ENCODE measurements around the gene STAT4.
A peak's percentile ranks its signal among the peaks of the same experiment; 100 is the strongest.

Gene STAT4

DNA sequence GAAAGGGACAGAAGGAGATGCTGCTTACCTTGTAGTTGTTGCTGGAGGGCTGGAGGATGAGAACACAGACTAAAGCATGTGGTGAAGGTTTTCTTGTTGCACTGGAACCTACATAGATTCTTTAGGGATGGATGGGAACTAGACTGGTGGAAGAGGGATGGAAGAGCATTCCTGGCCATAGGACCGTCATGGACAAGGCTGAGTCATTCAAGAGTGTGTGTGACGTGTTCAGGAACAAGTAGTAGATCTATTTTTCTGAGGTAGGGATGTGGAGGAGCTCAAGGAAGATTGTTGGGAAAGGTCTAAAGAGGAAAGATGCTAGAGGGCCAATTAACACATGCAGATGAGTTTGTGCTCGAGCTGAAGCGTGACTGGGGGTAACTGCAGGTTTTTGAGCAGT is 6.6 kb downstream of the STAT4 start:
- no peak for DNase-seq (ENCODE audit: low read depth)

DNA sequence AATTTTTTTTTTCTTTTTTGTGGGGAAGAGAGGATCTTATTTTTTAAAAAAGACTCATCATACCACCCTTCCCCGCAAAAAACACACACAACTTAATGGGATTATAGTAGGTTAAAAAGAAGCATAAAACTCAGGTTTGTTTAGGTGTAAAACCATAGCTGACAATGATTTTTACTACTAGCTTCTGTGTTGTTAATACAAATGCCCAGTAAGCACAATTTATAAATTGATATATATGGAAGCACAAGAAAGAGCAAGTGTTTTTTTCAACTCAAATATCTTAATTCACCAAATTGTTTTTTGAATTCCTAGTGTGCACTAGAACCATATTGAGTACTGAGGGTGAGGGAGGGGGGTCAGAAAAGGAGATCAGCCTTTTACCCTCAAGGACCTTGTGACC is 7.0 kb downstream of the STAT4 start:
- no peak for DNase-seq (ENCODE audit: low read depth)

DNA sequence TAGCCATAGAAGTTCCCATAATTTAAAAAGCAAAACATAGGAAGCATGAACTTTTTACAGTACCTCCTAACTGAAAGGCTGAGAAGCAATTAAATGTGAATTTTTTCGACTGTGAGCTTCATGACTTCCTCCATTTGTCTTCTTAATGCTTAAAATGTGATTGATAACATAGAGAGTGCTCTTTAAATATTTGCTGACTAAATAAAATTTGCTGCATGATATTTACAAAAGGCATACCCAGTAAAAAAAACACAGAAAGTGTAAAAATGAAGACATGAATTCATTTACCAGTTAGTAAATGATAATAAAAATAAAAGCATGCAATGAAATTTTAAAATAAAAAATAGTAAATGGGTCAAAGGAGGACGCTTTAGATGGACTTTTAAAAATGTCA is 21.9 kb downstream of the STAT4 start:
- no peak for DNase-seq (ENCODE audit: low read depth)

DNA sequence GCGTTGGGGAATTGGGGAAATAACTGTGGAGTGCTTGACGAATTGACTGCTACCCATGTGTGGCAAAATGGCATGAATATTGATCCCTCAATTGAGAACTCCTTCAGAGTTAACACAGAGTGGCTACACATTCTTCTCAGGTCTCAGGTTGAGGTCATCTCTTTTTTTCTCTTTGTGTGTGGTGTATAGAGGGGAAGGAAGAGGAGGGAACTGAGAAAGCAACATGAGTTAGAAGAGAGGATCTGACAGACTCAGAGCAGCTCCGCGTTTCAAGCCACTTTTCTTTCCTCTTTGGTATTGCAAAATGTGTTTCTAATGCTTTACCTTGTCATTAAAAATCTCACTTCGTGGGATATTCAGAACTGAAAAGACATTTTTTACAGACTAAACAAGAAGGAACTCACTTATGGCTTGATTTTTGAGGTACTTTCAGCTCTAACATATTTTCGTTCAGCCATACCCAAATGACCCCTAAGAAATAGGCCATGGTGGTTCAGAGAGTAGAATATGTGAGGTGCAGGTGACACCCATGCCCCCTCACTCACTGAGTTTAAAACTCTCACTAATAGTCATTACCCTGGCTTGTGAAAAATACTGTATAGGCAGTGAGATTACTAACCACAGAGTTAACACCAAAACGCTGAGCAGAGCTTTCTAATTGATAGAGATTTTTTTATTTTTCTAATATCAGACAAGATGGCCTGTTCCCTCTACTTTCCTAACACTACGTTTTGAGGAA is 22.5 kb downstream of the STAT4 start:
- no peak for DNase-seq (ENCODE audit: low read depth)

DNA sequence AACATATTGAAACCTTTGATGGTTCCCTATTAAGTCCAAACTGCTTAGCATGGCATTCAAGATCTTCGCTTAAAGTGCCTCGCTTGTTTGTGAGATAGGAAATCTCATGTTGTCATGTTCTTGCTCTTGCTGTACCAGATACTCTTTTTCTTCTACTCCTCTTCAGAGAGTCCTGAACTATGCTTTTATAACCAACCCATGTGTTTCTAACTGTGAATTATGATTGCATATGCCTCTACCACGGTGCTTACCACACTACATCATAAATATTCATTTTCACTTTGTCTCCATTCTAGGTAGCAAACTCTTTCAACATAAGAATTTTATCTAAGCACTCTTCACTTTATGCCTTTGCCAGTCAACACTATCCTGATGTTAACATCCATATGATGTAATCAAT is 23.6 kb downstream of the STAT4 start:
- no peak for DNase-seq (ENCODE audit: low read depth)

DNA sequence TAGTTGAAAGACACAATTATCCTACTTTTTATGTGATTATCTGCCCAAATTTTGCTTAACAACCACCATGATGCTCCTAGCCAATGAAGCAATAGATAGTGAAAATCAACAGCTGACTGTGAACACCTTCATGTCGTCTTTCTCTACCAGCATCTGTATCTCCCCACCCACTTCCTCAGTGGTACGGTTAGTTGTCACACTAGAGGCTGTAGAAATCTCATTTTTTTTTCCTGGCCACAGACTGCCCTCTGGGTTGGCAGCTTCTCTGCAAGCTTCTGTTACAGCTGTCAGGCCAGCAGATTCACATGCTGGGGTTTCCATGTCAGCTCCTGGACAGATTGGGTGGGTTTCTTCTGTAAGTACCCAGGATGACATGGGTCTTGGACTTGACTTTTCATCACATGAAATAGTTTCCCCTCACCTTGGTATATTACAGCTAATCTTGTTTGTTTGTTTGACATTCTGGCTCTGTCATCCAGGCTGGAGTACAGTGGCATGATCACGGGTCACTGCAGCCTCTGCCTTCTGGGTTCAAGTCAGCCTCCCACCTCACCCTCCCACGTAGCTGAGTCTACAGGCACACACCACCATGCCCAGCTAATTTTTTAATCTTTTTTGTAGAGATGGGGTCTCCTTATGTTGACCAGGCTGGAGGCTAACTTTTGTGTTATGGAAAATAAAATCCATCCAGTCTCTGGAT is 24.3 kb downstream of the STAT4 start:
- no peak for DNase-seq (ENCODE audit: low read depth)

DNA sequence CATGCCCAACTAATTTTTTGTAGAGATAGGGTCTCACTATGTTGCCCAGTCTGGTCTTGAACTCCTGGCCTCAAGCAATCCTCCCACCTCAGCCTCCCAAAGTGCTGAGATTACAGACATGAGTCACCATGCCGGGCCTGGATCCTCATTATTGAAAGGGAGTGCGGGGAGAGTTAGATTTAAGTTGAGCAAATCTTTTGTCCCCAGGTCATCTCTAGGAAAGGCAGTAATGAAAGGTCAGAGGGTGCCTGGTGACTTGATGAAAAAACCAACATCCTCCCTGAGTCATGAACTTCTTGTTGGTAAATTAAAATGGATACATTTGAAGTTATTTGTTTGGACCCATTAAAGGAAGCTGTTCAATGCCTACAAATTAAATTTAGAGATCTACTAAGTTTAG is 25.1 kb downstream of the STAT4 start:
- no peak for DNase-seq (ENCODE audit: low read depth)

DNA sequence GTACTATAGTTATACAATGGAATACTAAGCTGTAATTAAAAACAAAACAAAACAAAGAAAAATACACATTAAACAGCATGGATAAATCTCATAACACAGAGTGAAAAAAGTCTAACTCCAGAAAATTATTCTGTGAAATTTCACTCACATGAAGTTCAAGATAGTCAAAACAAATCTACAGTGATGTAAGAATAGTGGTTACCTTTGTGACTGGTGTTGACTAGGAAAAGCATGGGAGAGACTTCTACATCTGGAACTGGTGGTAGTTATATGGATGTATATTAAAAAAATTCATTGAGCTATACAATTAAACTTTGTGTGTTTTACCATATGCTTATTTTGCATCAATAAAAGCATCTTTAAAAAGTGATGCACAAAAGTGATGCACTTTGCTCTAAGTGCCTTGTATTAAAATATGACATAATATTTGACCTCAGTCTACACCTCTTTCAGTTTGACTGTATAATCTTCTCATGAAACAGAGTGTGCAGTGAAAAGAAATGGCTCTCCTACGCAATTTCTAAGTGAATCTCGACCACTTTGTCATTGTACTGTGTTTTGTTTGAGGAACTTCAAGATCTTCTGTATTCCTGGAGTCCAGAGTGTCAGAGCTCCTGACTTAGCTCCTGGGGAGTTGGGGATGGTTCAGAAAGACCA is 28.0 kb downstream of the STAT4 start:
- no peak for DNase-seq (ENCODE audit: low read depth)

DNA sequence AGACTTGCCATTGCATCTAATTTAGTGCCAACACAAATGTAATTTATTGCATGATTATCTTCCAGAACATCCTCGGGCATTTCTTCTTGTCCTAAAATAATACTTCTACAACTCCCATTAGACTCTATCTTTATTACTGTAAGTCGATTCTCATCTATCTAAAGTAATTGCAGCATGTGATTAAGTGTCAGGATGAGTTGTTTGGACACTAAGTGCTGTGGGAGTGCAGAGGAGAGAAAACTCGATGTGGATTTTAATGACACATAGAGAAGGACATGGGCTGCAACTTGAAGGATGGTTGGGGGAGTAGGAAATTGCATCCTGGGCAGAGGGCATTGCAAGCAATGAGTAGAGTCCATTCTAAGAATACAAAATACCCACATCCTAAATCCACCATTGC is 33.5 kb downstream of the STAT4 start:
- no peak for DNase-seq (ENCODE audit: low read depth)

DNA sequence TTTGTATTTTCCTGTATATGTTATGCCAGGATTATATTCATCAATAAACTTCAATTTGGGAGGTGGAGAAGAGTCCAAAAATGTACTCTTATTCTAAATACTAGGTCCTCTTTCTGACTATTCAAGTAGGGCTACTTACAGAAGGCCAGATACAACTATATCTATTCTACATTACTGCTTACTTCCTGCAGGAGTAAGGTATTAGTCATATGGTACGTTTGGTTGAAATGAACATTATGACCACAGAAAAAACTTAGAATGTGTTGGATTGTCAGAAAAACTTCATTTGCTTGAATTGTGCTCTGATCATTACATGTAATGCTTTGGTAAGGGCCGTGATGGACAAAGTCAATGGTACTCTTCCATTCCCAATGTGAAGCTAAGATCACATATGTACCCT is 35.0 kb downstream of the STAT4 start:
- no peak for DNase-seq (ENCODE audit: low read depth)

DNA sequence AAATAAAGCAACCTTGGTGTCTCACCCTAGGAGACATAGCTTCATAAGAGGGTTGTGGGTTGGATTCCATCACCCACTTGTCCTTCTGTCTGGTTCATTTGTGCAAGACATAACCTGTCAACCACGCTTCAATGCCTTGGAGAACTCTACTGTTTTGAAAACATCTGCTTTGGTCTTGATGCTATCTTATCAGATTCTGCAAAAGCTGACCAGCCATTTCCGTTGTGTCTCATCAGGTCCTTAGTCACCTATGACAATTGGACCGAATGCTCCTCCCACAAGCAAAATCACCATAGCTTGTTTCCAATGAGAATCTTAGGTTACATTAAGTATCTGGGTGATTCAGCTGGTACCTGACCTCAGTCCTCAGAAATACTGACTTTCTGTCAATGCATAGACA is 35.4 kb downstream of the STAT4 start:
- peak; percentile 62 for DNase-seq (ENCODE audit: low read depth)

DNA sequence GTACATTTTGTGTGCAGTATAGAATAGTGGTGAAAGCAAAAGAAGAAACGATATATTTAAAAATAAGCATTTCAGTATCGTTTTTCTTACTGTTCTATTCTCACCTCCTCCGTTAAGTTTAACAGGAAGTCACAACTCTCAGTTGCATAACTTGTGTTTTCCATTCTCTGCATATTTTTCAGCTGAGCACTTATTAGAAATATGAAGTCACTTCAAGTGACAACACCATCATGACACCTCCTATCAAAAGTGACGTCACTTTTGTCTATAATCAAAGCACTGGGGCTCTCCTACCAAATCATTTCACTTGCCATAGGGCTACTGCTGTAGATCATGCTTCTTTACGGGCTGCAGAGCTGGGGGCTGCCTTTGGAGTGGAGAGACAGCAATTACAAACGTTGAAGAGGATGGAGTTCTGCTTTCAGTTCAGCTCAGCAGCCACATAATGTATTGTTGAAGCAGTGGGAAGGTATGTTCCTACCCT is 36.3 kb downstream of the STAT4 start:
- DNase-seq (ENCODE audit: low read depth) = no peak

DNA sequence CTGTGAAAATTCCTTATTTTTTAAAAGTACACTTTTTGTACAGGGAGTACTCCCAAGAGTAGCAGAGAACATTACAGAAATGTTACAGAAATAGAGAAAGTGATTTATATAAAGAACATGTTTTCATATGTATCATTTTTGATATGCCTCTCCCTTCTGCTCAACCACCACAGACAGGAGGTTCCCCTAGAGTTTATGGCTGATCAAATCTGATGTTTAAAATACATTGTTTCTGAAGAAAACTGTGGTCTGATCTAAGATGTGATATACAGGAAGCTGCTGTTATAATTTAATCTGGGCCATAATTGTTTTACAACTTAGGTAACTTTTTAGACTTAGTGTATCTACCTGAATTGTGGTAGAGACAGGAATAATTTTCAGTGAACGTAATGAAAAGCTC is 37.0 kb downstream of the STAT4 start:
- no peak for DNase-seq (ENCODE audit: low read depth)

DNA sequence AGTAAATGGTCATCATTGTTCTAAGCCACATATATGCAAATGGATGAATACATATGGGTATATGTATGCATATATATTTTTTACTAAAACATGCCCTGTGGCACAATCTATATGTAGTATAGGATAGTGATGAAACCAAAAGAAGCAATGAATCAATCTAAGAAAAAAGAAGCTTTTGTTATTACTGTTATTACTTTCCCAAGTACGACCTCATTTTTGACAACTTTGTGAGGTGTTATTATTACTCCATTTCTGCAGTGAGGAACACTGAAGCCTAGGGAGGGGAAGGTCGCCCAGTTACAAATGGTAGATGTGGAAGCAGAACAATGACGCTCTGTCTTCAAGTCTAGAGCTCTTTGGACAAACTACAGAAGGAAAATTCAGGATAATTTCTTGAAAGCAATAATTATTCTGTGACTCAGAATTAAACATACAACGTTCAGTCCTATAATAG is 38.3 kb downstream of the STAT4 start:
- no peak for DNase-seq (ENCODE audit: low read depth)

DNA sequence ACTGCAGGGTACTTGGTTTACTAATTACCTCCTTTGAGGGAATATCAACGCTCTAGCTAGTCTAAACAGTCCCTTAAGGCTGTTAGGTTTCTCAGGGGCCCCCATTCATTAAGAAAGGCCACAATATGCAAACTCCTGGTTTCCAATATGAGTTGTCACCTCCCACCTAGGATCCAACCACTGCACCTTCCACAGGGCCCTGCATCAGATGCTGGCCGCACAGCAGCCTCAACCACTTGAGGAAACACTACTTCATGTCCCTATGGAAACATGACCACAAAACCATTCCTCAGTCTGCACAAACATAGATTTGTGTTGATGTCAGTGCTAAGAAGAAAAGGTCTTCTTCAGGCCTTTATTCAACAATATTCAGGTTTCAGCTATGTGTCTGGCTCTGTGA is 40.9 kb downstream of the STAT4 start:
- peak; percentile 48 for DNase-seq (ENCODE audit: low read depth)

DNA sequence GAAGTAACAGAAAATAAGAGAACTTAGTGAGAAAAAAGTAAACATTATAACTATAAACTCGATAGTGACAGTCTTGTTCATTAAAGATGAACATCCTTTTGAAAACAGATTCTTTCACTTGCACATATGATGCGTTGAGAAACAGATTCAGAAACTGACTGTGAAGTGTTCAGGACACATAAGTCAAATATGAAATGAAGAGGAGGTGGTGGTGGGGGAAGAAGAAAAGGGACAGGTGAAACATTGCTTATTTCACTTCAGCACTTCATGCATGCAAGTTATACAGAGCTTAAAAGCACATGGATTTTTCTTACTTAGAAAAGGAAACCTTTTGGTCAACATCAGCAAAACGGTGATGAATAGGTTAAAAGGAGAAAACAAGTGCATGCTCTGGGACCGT is 42.5 kb downstream of the STAT4 start:
- DNase-seq (ENCODE audit: low read depth) = no peak

DNA sequence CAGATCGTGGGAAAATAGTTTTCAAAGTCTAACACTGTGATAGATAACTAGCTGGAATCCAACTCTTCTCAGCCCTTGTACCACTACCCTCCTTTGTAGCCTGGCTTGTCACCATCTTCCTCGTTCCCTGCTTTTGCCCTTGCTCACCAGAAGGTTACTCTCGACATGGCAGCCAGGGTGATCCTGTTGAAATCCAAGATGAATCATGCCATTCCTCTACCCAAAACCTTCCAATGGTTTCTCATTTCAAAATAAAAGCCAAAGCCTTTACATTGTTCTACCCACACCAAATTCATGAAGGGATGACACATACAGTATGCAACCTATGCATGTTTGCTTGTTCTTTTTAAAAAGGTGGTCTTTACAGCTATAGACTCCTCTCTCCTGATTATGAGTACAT is 45.7 kb downstream of the STAT4 start:
- DNase-seq (ENCODE audit: low read depth) = no peak

DNA sequence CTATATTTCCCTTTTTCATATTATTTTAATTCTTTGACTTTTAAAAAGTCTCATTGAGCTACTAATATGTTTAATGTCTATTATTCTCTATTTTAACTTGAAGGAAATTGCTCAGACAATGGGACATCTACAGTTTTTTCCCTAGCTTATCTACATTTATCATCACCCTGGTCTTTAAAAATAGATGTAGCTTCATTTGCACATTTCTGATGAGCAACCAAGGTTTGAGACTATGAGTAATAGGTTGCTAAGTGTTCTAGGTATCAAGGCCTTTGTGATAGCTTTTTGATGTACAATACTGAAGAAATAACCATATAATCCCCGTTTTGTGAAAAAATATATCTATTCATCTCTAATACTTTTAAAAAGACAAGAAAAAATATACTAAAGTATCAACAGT is 47.0 kb downstream of the STAT4 start:
- DNase-seq (ENCODE audit: low read depth) = no peak

DNA sequence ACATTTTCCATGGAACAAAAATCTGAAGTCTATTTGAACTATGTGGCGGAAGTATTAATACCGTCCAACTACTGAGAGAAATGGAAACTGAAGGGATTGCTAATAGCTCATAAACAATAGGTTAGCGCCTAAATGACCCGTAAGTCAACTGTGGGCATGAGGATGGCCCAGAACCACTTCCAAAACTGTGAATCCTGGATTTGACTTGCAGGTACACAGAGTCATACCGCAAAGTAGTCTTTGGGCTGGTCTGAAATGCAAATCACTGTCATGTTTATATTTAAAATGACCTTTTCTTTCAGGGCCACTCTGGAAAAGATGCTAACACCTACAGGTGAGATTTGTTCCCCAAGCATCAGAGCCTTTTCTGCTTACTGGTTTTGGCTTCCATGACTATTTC is 50.6 kb downstream of the STAT4 start:
- no peak for DNase-seq (ENCODE audit: low read depth)

DNA sequence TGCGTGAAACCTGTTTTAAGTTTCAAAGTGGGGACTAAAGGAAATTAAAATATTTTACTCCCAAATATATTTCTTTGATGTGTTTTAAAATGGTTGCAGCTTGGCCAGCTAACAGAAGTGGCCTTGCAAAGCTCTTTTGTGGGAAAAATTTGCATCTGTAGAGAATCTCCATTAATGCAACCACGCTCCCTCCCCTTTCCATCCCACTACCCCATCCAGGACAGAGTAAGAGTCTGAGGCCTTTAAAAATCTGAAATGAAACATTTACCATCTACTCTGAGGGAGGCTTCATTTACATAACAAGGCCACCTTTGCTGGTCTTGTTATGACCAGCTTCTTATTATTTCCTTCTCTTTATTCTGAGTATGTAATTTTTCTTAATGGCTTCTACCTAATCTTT is 63.5 kb downstream of the STAT4 start:
- DNase-seq (ENCODE audit: low read depth) = no peak

DNA sequence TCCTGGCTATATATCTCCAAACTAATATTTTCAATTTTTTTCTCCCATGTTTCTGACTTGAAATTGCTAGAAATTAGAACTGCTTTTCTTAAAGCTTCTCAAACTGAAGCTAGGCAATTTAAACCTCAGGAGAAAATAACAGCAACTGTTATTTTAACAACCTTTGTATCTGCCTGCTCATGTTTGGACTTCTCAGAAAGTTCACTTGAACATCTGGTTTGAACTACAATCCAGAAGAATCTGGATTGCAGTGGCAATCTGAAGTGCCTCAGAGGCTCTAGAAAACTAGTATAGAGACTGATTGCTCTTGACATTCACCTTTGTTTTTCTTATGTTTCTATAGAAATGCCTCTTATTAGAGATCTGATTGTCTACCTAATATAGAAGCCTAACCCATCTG is 64.1 kb downstream of the STAT4 start:
- no peak for DNase-seq (ENCODE audit: low read depth)

DNA sequence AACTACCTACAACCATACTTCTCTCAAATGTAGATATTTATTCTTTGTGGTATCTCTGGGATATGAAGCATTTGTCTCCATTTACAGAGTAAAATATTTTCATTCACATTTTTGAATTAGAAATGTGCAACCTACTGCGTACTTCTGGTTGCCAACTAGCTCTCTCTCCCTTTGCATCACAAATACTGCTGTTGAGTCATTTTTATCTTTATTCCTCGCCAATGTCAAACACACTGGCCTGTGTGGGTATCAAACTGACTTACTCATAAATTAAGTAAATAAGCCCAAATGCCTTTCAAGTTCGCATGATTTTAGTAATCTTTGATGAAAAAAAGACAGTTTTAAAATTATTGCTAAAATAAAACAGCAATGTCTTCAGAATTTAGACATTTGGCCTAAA is 67.3 kb downstream of the STAT4 start:
- DNase-seq (ENCODE audit: low read depth) = no peak

DNA sequence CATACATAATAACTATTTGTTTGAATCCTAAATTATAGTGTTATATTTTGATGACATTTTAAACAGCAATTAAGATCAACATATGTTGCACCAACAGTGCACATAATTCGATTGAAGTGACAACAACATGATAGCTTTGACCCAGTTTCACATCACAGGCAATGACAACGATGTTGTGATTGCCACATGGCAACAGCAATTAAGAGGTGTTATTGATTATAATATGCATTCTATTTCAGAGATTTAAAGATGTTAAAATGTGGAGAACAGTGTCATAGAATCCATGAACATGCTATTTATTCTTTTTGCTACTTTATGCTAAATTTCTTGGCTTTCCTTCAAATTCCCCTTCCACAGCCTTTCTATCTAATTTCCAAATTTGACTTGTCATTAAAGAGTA is 68.5 kb downstream of the STAT4 start:
- no peak for DNase-seq (ENCODE audit: low read depth)

Data from activated T-cell treated with anti-CD3 and anti-CD28 coated beads for 24 hours (primary cell).